Smooth muscle cell (in vitro differentiated cells): Measurements from ENCODE around the gene NTRK2. TPM values are rescaled to one million over a fixed set of nuclear protein-coding genes. Genes with fewer than 3 reads are reported as not detected.

Experiments used
- DNase-seq: peaks from one replicate; lab custom pipeline; 2025; ENCODE audit not compliant: unreplicated experiment; lab: John Stamatoyannopoulos, UW
- H2AFZ ChIP-seq: fragments of 200-600 bp; sonication (generic); 2 replicates; pipeline ENCODE4 v1.6.0; 2016; ENCODE audit warnings: antibody characterized with exemption, low read depth, mild to moderate bottlenecking
- H3F3A ChIP-seq: fragments of 200-600 bp; sonication (generic); 2 replicates; pipeline ENCODE4 v1.6.0; 2017; ENCODE audit warnings: antibody characterized with exemption, low read depth
- H3K27ac ChIP-seq: fragments of 200-600 bp; sonication (generic); 2 replicates; pipeline ENCODE4 v1.5.1; 2016; ENCODE audit warnings: low read depth, mild to moderate bottlenecking
- H3K27me3 ChIP-seq: fragments of 200-600 bp; sonication (generic); 2 replicates; pipeline ENCODE4 v1.6.1; 2016; ENCODE audit warnings: low read depth, mild to moderate bottlenecking
- H3K36me3 ChIP-seq: fragments of 200-600 bp; sonication (generic); 2 replicates; pipeline ENCODE4 v1.5.1; 2016; ENCODE audit warnings: low read depth
- H3K4me1 ChIP-seq: fragments of 200-600 bp; sonication (generic); 2 replicates; pipeline ENCODE4 v1.5.1; 2016; ENCODE audit warnings: low read depth
- H3K4me2 ChIP-seq: fragments of 200-600 bp; sonication (generic); 2 replicates; pipeline ENCODE4 v1.6.0; 2016; ENCODE audit warnings: mild to moderate bottlenecking
- H3K4me3 ChIP-seq: fragments of 200-600 bp; sonication (generic); 2 replicates; pipeline ENCODE4 v1.5.1; 2016; ENCODE audit warnings: mild to moderate bottlenecking
- H3K79me2 ChIP-seq: fragments of 200-600 bp; sonication (generic); 2 replicates; pipeline ENCODE4 v1.6.0; 2016; ENCODE audit warnings: low read depth, mild to moderate bottlenecking
- H3K9ac ChIP-seq: fragments of 200-600 bp; sonication (generic); 2 replicates; pipeline ENCODE4 v1.6.0; 2016; ENCODE audit warnings: low read depth
- H3K9me3 ChIP-seq: fragments of 200-600 bp; sonication (generic); replicated peaks from 2 replicates; pipeline ENCODE4 v1.5.1; 2016; ENCODE audit warnings: low read depth
- H4K20me1 ChIP-seq: fragments of 200-600 bp; sonication (generic); 2 replicates; pipeline ENCODE4 v1.6.0; 2016; ENCODE audit warnings: low read depth
- WGBS: methylation state at CpG from one replicate; pipeline ENCODE4 v1.1.7; 2016; ENCODE audit warnings: low lambda C conversion rate; 5-methylcytosine and 5-hydroxymethylcytosine counted together
- polyA plus RNA-seq: library from polyadenylated mRNA; unstranded; fragments of >200 nt; fragmentation: Nextera tagmentation; extraction: Ambion mirVana; gene quantifications from 2 replicates; pipeline ENCODE4 v1.2.1, GENCODE V29; 2016
- total RNA-seq: library from RNA; depleted of rRNA; stranded (reverse); fragments of >200 nt; gene quantifications from 2 replicates; pipeline ENCODE4 v1.2.3, GENCODE V29; 2014
- TF ChIP-seq, protein P1 (sequence below): fragments of 200-600 bp; sonication (generic); IDR thresholded peaks from 2 replicates; pipeline ENCODE4 v1.5.1; 2017; ENCODE audit warnings: borderline replicate concordance, mild to moderate bottlenecking, antibody characterized with exemption; ENCODE audit not compliant: insufficient read depth, poor library complexity, severe bottlenecking

Gene NTRK2
- total and polyA plus RNA-seq, 2 experiments from 2014 or later, result 1.7 to 3.9 TPM

DNA sequence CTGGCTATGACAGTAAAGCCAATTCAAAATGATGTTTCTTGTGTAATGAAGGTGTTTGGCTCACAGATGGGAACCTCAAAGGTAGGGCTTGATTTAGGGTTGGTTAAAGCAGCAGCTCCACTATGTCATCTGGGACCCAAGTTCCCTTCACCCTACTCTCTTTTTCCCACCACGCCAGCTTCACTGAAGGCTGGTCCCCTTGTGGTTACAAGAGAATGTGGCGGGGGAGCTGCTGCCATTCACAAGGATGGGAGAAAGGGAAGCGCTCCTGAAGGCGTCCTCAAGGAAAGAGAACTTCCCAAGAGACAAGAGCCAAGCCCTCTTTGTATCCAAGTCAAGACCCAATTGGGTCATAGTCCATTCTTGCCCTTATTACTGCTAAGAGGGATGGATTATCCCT, 72.7 kb downstream of the NTRK2 start:
- H3K36me3 ChIP-seq, result no peaks in the 10 kb centered on the region
- TF ChIP-seq, protein P1, sequence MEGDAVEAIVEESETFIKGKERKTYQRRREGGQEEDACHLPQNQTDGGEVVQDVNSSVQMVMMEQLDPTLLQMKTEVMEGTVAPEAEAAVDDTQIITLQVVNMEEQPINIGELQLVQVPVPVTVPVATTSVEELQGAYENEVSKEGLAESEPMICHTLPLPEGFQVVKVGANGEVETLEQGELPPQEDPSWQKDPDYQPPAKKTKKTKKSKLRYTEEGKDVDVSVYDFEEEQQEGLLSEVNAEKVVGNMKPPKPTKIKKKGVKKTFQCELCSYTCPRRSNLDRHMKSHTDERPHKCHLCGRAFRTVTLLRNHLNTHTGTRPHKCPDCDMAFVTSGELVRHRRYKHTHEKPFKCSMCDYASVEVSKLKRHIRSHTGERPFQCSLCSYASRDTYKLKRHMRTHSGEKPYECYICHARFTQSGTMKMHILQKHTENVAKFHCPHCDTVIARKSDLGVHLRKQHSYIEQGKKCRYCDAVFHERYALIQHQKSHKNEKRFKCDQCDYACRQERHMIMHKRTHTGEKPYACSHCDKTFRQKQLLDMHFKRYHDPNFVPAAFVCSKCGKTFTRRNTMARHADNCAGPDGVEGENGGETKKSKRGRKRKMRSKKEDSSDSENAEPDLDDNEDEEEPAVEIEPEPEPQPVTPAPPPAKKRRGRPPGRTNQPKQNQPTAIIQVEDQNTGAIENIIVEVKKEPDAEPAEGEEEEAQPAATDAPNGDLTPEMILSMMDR, result no peak
- no peak overlapping the region for H3K4me3 ChIP-seq
- H3K79me2 ChIP-seq, result no peaks in the 10 kb centered on the region
- no peaks in the 10 kb centered on the region for H3K4me1 ChIP-seq
- no peak for DNase-seq
- H3K9me3 ChIP-seq, result no peaks in the 10 kb centered on the region
- no peak overlapping the region for H3K9ac ChIP-seq
- H3K27me3 ChIP-seq, result no peaks in the 10 kb centered on the region
- no peak overlapping the region for H3K4me2 ChIP-seq
- no peak overlapping the region for H3K27ac ChIP-seq
- 94% methylated on average over 4 of the region's 4 CpGs for WGBS
- no peaks in the 10 kb centered on the region for H3F3A ChIP-seq
- no peaks in the 10 kb centered on the region for H4K20me1 ChIP-seq
- no peak overlapping the region for H2AFZ ChIP-seq

DNA sequence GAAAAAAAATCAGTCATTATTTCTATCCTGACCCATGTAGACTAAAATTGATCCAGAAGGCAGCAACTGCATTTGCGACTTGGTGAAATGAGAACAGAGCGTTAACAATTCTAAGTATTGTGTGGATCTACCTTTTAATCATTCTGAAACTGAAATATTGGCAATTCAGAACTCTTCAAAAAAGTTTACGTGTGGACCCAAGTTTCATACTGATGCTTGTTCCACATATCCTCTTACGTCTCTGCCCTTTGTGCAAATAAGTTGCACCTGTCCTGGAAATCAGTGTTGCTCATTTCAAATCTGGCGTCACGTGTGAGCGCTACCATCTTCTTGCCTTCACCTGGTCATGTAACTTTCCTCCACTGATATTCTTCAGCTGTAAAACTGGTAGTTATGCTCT, 74.7 kb downstream of the NTRK2 start:
- Histone ChIP-seq H3K4me3 (no peak overlapping the region), H3K27me3 (no peaks in the 10 kb centered on the region), H3K4me1 (no peaks in the 10 kb centered on the region), H3K79me2 (no peaks in the 10 kb centered on the region), H3K27ac (no peak overlapping the region), H2AFZ (no peak overlapping the region), H3K4me2 (no peak overlapping the region), H3K9me3 (no peaks in the 10 kb centered on the region), H3K36me3 (no peaks in the 10 kb centered on the region), H3K9ac (no peak overlapping the region), H4K20me1 (no peaks in the 10 kb centered on the region), H3F3A (no peaks in the 10 kb centered on the region)
- TF ChIP-seq, protein P1, result no peak
- 96% methylated on average over 7 of the region's 7 CpGs for WGBS
- no peak for DNase-seq

DNA sequence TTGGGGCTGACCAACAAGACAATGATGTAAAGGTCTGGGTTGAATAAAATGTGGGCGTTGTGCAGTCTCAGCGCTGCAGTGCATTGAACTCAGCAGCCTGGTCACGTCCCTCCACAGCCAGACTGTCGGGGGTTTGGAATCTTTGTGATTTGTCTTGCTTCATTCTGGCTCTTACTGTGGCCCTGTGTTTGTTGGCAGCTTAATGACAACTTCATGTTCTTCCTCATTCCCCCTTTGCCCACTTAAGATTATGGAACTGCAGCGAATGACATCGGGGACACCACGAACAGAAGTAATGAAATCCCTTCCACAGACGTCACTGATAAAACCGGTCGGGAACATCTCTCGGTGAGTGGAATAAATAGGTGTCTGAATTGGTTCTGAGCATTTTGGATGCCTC, 75.2 kb downstream of the NTRK2 start:
- Histone ChIP-seq H3K9me3 (no peaks in the 10 kb centered on the region), H4K20me1 (no peaks in the 10 kb centered on the region), H2AFZ (no peak overlapping the region), H3K9ac (no peak overlapping the region), H3K27me3 (no peaks in the 10 kb centered on the region), H3K4me2 (no peak overlapping the region), H3K4me3 (no peak overlapping the region), H3K79me2 (no peaks in the 10 kb centered on the region), H3F3A (no peaks in the 10 kb centered on the region), H3K4me1 (no peaks in the 10 kb centered on the region), H3K27ac (no peak overlapping the region), H3K36me3 (no peaks in the 10 kb centered on the region)
- TF ChIP-seq, protein P1, result no peak
- no peak for DNase-seq
- 71% methylated on average over 11 of the region's 11 CpGs for WGBS

DNA sequence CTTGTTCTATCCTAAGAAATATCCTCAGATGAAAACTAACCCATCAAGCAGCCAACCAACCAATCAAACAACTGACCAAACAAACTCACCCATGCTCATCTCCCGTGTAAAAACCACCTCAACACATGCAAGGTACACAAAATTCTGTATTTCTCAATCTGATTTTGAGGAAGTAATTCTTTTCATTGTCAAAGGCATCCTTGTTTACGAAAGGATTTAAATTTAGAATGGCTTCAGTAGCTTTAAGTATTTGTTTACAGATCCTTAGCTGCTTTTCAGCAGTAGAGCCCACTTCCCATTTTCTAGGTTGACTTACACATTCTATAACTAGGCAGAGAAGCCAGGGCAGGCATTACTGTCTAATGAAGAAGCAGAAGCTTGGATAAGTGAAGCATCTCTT, 78.6 kb downstream of the NTRK2 start:
- no peak for DNase-seq
- WGBS, result 87% methylated on average over 2 of the region's 2 CpGs
- TF ChIP-seq, protein P1, result no peak
- no peaks in the 10 kb centered on the region for H3K4me1 ChIP-seq
- no peak overlapping the region for H2AFZ ChIP-seq
- H3K27ac ChIP-seq, result no peak overlapping the region
- no peaks in the 10 kb centered on the region for H3K36me3 ChIP-seq
- no peak overlapping the region for H3K4me3 ChIP-seq
- no peaks in the 10 kb centered on the region for H3K79me2 ChIP-seq
- H3F3A ChIP-seq, result no peaks in the 10 kb centered on the region
- H3K9me3 ChIP-seq, result no peaks in the 10 kb centered on the region
- H3K9ac ChIP-seq, result no peak overlapping the region
- H3K4me2 ChIP-seq, result no peak overlapping the region
- no peaks in the 10 kb centered on the region for H4K20me1 ChIP-seq
- H3K27me3 ChIP-seq, result no peaks in the 10 kb centered on the region
